Stimulated activated naive CD8-positive, alpha-beta T cell treated with anti-CD3 and anti-CD28 coated beads, Interleukin-15, Interleukin-2, amounts not matched to agents 100 U/mL and 50 U/mL, for 24 hours (primary cell): ENCODE data around the gene SMOC2.

Experiments
- ATAC-seq: fragments of 150-1000 bp; cut with Tn5 transposase; one replicate; pipeline ENCODE4 v1.10.0; 2021
- DNase-seq: peaks from one replicate; pipeline ENCODE4 v3.0.0; 2021

The SMOC2 gene, protein sequence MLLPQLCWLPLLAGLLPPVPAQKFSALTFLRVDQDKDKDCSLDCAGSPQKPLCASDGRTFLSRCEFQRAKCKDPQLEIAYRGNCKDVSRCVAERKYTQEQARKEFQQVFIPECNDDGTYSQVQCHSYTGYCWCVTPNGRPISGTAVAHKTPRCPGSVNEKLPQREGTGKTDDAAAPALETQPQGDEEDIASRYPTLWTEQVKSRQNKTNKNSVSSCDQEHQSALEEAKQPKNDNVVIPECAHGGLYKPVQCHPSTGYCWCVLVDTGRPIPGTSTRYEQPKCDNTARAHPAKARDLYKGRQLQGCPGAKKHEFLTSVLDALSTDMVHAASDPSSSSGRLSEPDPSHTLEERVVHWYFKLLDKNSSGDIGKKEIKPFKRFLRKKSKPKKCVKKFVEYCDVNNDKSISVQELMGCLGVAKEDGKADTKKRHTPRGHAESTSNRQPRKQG

DNA sequence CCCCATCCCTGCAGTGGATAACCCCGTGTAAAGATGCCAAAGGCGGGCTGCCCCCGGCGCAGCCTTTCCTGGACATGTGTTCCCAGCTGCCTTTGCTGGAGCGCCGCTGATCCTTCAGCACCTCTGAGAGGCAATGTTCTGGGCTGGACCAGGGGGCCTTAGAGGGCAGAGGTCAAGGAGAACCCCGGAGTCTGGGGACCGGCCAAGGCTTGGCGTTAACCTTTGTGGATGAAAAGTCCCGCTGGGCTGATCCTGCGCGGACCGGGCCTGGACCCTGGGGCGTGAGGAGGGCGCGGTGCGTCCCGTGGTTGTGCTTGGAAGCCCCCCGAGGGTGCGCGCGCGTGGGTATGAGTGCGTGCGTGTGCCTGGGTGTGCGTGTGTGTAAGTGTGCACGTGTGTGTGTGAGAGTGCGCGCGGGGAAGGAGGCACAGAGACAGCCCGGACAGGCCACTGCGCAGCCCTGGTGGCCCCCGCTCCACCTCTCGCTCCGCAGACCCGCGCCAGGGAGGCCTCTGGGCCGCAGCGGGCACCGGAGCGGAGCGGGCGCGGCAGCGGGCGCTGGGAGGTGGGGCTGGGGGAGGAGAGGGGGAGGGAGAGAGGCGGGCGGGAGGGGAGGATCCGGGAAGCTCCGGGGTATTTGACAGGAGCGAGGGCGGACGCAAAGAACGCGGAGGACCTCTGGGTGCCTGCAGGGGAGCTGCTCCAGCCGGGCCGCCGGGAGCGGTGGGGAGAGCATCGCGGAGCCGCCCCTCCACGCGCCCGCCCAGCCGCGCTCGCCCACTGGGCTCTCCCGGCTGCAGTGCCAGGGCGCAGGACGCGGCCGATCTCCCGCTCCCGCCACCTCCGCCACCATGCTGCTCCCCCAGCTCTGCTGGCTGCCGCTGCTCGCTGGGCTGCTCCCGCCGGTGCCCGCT, at the start of gene SMOC2:
Gene SMOC2, plus strand, starts transcription at position 665 of the 914 bp plus-strand sequence. Its CDS starts 187 bp downstream, at position 852.
- DNase-seq (no peak), ATAC-seq (no peak)

DNA sequence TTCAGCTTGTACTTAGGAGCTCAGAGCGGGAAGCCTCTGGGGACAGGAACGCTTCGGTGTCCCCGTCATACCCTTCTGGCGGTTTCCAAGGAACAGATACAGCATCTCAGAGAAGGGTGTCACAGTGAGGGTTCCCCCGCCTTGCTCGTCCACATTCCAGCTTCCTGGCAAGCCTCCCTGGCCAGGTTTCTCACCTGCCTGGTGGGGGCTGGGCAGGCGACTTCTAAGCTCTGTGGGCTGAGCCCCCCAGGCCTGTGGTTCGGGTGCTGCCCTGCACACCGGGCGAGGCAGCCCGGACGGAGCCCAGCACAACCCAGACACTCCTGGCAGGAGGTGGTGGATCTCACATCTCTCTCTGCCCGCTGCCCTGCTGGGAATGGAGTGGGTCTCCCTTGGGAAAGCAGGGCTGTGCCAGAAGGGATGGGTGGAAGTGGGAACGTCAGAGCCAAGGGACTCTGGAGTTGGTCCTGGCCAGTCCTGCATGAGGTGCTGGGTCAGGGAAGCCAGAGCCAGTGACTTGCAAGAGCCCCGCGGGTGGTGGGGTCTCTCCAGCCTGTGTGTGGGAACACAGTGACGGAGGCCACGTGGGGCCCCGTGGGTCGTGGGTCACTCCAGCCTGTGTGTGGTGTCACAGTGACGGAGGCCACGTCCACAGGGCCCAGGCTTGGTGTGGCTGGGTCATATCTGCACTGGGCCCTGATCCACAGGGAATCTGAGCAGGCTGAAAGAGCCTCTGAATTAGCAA, 47.7 kb upstream of the SMOC2 start:
- ATAC-seq, result peak; percentile 5
- DNase-seq, result no peak

DNA sequence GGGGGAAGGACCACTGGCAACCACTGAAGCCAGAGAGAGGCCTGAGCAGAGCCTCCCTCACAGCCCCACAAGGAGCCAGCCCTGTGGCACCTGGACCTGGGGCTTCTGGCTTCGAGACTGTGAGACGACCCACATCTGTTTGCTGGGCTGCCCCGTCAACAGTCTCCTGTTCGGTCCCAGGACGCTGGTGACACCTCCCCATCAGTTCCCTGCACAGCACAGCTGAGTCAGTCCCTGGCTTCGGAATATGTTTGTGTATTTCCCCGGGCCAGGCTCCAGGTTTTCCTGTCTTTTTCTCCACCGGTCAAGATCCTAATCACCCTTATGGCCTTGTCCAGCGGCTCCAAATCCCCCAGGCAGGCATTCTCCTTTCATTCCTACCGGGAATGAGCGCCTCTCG, 46.4 kb upstream of the SMOC2 start:
- no peak for ATAC-seq
- no peak for DNase-seq

DNA sequence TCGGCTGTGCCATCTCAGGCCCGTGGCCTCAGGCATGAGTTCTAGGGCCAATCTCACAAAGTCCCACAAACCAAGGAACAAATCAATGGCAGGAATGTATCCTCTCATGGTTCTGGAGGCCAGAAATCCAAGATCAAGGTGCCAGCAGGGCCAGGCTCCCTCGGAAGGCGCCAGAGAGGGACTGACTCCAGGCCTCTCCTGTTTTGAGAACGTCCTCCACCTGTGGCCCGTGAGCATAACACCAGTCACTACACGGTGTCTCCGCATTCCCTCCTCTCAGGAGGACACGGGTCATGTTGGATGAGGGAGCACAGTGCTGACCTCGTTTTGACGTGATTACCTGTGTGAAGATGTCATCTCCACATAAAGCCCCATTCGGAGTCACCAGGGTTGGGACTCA, 45.0 kb upstream of the SMOC2 start:
- ATAC-seq, result no peak
- DNase-seq, result no peak

DNA sequence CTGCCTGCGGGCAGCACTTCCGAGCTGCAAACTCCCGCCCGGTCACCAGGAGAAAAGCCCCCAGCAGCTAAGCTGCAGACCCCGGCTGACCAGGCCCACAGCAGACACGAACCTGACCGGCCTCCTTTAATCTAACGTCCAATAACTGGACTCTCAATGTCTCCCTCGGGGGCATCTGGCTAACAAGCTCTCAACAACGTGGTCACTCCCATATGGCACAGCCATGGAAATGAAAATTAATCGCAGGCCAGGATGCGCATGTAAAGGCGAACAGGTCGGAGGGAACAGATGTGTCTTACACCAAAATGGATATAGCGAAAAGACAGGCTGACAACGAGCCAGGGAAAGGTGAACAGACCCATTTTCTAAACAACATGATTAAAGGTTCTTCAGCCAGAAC, 44.4 kb upstream of the SMOC2 start:
- DNase-seq (no peak), ATAC-seq (no peak)

DNA sequence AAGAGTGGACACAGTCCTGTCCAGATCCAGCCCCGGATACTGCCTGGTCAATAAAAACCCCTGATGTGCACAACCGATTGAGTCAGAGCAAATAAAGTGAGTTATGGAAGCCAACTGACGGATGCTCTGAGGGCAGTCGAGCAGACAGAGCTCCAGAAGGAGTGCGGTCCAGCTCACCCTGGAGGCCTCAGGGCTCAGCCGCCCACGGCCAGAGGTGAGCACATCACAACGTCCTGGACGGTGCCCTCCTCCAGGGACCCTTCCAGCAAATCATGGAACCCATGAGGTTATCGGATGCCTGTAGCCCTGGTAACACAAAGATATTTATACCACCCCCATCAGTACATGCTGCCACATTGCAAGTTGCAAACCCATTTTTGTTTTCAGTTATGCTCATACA, 44.0 kb upstream of the SMOC2 start:
- ATAC-seq (no peak), DNase-seq (no peak)

DNA sequence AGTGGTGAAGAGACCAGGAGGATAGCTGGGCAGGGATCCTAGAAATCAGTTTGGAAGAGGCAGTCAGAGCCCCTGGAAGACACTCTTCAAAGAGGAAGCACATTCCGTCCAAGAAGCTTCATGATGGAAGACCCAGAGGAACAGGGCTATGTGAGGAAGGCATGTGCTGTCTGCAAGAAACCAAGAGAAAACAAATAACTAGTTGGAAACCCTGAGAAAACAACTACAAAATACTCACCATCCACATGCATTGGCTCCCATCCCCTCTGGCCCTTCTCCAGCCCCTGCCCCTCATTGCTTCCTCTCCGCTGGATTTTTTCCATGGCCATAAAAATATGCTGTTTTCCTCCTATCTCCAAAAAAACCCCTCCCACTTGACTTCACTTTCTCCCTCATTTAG, 40.9 kb upstream of the SMOC2 start:
- no peak for ATAC-seq
- DNase-seq, result no peak

DNA sequence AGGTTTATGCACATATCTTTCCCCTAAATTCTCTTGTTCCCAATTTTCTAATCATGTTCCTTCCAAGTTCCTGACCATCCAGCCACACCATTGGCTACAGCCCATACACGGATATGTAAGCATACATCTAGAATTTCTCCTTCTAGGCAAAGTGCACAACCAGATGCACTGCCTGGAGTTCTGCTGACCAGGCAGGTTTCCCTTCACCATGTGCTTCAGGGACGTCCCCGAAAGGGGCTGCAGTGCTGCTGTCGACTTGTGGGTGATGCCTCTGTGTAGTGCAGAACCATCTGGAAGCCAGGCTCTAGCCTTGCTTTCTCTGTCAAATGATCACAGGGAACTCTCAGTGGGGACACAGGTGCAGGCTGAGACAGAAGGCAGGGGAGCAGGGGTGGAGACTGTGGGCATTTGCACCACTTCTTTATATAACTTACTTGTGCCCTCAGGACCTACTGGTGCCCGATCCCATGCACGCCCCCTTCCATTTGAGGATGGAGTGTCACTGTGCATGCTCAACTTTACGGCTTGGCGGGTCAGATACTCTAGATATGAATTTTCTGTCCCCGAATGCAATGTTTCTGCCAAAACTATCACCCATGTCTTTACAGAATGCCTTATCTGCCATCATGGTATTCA, 37.5 kb upstream of the SMOC2 start:
- ATAC-seq (no peak), DNase-seq (no peak)

DNA sequence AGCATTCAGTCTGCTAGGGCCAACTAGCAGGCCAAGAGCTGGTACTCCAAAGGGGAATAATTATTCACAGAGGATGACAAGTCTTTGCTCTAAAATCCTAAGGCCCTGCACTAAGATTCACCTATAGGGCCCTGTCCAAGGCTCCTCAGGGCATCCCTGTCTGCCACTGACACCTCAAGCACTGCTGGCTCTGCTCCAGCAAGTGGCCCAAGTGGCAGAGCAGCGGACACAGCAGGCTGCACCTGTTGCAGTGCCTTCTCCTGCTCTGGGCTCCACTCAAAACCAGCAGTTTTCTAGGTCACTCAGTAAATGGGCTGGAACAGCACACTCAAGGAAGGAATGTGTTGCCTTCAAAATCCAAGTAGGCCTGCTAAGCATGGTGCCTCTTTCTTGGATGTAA, 36.4 kb upstream of the SMOC2 start:
- ATAC-seq, result no peak
- no peak for DNase-seq

DNA sequence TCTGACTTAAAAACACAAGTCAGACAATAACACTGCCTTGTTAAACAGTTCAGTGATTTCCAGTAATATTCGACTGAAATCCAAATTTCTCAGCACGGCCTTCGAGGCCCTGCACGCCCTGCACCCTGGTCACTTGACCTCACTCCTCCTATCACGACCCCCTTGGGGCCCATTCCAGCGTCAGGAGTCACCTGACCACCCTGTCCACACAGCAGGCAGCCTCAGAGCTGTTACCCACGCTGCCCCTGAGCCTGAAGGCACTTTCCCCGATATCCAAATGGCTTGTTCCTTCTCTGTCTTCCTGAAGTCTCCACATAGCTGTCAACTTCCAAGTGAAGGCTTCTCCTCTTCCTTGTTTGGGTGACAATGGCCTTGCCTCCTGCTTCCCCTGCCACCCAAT, 33.1 kb upstream of the SMOC2 start:
- DNase-seq, result no peak
- no peak for ATAC-seq

DNA sequence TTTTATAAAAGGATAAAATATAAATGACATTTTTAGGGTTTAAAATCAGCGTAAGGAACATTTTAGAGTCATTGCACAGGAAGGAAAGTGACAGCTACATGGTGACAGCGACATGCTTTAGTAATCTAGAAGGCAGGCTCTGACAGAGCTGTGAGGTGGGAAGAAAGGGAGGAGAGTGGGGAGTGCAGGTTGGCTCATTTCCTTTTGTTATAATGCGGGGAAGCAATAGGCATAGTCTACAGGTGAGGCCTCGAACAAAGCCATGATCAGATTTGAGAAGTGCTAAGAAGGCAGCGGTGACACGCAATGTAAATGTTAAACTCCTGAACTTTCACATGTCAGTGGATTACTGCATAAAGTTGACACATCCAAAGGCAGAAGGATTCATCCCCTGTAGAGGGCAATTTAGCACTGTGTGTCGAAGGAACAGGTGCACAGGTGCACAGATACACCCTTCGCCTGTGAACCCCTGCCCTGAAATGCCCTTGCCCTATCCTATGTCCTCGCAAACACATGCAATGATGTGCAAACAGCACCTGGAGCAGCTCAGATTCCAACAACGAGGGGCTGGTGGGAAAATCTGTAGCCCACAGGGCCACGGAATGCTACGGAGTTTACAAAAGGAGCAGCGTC, 32.4 kb upstream of the SMOC2 start:
- ATAC-seq (no peak), DNase-seq (no peak)

DNA sequence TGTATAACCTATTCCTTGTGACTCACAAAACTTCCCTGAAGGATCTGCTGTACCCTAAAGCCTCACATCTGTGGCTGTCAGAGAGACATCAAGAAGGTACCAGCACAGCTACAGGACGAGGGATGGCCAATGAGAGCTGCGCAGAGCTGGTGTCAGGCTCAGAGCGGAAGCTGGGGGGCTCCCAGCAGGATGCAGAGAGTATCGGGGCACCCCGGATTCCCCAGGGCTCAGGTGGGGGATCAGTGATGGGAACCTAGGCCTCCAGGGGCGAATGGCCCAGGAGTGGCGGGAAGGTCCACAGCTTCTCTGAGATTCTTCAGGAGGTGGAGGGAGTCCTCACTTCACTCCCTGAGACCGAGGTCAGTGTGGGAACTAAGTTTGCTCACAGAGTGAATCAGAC, 30.9 kb upstream of the SMOC2 start:
- no peak for ATAC-seq
- no peak for DNase-seq

DNA sequence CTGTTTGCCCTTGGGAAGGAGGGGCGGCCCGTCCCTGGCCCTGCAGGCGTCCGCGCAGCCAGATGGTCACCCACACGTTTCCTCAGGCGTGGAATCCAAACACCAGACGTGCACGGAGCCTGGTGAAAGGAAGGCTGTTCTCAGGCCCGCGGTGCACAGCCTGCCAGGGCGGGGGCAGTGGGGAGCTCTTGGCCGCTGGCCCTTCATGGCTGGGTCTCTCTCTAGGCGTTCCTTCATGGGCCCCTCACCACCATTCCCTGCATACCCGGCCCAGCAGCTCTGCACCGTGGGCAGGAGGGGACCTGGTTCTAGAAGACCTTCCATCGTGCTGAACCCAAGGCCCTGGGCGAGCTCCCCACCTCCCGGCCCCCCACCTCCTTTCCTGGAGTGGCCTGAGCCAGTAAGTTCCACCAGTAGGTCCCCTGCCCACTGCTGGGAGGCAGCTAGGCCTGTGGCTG, 30.4 kb upstream of the SMOC2 start:
- DNase-seq, result no peak
- ATAC-seq, result no peak

DNA sequence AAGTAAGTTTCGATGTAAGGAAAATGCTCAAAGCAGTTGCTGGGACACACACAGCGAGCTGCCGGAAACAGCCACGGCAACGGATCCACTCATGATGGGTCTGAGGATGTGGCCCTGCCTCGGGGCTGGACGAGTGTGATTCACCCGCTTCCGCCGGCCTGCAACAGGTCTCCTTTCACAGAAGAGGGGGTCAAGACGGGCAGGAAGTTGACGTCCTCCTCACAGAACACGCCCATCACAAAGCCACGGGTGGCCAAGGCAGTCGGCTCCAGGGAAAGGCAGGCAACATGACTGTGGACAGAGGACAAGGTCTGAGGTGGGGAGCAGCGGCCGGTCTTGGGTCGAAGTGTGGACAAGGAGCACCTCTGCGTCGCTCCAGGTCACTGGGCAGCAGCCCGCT, 29.9 kb upstream of the SMOC2 start:
- no peak for DNase-seq
- no peak for ATAC-seq

DNA sequence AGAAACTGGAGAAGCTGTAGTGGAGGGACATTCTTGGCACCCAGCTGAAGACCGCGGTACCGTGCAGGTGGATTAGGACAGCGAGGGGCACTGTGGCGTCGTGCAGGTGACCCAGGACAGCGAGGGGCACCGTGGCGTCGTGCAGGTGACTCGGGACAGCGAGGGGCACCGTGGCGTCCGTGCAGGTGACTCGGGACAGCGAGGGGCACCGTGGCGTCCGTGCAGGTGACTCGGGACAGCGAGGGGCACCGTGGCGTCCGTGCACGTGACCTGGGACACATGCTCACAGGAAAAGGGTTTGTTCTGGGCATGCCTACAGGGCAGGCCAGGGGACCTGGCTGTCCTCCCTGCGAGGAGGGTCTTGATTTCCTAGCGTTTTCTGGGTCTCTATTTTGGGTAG, 29.2 kb upstream of the SMOC2 start:
- no peak for ATAC-seq
- DNase-seq, result no peak

DNA sequence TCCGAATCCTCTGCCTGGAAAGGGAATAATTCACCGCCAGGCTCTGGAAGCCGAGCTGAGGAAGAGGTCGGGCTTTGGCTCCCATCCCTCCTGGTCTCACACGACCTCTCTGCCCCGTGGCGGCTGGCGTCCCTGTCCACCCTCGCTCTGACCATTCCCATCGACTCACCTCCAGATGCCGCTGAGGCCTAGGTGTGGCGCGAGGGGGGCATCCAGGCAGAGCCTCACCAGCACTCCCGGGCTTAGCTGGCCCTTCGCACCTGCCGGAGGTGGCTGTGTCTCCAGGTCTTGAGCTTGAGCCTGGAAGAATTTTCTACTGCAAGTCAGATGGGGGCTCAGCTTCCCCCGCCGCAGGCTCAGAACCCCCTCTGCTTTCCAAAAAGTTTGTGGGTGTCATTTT, 28.5 kb upstream of the SMOC2 start:
- ATAC-seq, result no peak

DNA sequence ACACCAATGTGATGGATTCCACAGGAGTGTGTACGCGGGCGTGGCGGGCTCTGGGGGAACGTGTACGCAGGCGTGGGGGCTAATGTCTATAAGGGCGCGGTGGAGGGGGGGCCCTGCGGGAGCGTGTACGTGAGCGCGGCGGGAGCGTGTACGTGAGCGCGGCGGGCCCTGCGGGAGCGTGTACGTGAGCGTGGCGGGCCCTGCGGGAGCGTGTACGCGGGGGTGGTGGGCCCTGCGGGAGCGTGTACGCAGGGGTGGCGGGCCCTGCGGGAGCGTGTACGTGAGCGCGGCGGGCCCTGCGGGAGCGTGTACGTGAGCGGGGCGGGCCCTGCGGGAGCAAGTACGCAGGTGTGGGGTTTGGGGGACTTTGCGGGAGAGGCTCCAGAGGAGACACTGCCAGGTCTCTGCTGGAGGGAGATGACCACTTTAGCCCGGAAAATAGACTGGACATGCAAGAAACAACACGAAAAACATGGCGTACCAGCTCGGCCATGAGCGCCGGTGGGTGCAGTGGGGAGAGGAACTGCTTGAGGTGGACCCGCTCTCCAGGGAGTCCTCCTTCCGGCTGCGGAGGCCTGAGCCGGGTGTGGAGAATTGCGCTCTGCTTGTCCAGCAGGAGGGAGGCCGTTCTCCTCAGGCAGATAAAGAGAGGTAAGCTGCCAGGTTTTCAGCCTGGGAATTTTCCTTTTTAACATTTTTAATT, 27.8 kb upstream of the SMOC2 start:
- ATAC-seq, result no peak
- no peak for DNase-seq

More for the DNA sequence above, 28.5 kb upstream of the SMOC2 start:
- DNase-seq, result no peak

DNA sequence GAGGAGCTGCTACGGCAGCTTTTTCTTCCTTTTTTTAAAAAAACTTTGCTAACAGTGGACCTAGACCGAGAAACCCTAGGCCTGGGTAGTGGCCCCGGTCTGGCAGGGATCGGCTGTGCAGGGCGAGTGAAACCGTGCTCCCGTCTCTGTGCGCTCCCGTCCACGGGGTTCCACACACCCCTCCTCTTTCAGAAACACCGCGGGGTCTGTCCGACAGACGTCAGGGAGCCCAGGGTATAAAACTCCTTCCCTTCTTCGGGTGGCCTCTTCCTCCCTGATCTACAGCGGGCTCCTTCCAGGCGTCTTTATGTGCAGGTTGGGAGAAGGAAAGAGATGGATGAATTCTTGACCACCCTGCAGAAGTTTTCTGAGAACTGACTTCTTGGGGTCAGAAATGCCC, 27.1 kb upstream of the SMOC2 start:
- no peak for DNase-seq
- no peak for ATAC-seq

DNA sequence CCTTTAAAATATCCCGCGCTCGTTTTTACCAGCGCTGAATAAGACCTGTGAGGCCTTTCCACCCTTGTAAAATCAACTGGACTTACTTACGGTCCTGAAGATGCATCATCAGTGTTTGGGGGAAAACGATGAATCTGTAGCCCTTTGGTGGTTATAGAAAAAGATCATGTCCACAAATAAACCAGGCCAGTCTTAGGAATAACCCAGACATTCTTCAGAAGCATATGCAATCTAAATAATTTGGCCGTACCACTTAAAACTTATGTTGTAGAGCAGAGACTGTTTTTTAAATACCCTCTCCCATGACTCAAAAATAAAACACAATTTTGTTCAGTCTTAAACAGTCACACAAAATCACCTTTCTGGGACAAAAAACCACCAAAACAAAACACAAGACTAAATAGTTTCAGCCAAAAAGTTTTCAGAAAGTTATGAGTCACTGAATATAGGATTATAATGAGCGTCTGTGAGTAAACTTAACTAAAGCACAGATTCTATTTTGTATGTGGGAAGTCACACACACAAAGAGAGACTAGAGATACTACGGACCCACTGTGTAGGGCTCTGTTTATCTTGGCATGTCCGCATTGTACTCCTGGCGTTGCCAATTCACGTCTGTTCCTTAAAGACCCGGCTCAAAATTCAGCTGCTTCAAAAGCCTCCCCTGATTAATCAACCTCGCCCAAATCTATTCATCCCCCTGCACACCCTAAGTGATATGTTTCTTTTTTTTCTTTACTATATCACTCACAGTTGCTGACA, 26.5 kb upstream of the SMOC2 start:
- ATAC-seq (no peak), DNase-seq (no peak)
